ENCODE results near the gene GCH1. TPM values are rescaled to one million over a fixed set of nuclear protein-coding genes. Genes with fewer than 3 reads are reported as not detected.
"Not testable (repeated sequence)": the region's sequence is repeated elsewhere in the genome, so short reads cannot be mapped to it uniquely, and the experiment has no call there.

GCH1 gene
- 1 to 10 TPM; 2.1 to 5.5 TPM for total RNA-seq
- long read RNA-seq: 0 reads

GRCh38 chr14:54902521-54903420 is at the start of gene GCH1:
GCH1 (minus strand) TSS chr14:54902826; CDS start chr14:54902663, 163 bp downstream.
- DNase-seq (peak; percentile 72), ATAC-seq (peak; percentile 95 to 96)
- intact Hi-C loops (cut with DNase I): no loop called here

GRCh38 chr14:54947230-54947629 is 44.6 kb upstream of the GCH1 start:
- no peak for DNase-seq
- intact Hi-C loops (cut with DNase I): no loop called here
- ATAC-seq: no peak

- ATAC-seq: no peak
These were observed 43.9 kb upstream of the GCH1 start for GRCh38 chr14:54946500-54946899.

GRCh38 chr14:54944737-54945391 is 42.2 kb upstream of the GCH1 start:
- DNase-seq (no peak), ATAC-seq (no peak)
- intact Hi-C loops (cut with DNase I): no loop called here

More at GRCh38 chr14:54946500-54946899, 43.9 kb upstream of the GCH1 start:
- no peak for DNase-seq
- intact Hi-C loops (cut with DNase I): no loop called here

- ATAC-seq: no peak
- no peak for DNase-seq
- intact Hi-C loops (cut with DNase I): no loop called here
These were observed 40.3 kb upstream of the GCH1 start for GRCh38 chr14:54942913-54943312.

- ATAC-seq (no peak), DNase-seq (no peak)
- intact Hi-C loops (cut with DNase I): no loop called here
These were observed 34.2 kb upstream of the GCH1 start for GRCh38 chr14:54936816-54937215.

GRCh38 chr14:54935958-54936357 is 33.3 kb upstream of the GCH1 start:
- ATAC-seq (no peak), DNase-seq (no peak)
- intact Hi-C loops (cut with DNase I): no loop called here

- ATAC-seq (no peak), DNase-seq (no peak)
- intact Hi-C loops (cut with DNase I): no loop called here
These were observed 32.5 kb upstream of the GCH1 start for GRCh38 chr14:54935100-54935499.

GRCh38 chr14:54933006-54933405 is 30.4 kb upstream of the GCH1 start:
- DNase-seq: no peak
- ATAC-seq: no peak
- intact Hi-C loops (cut with DNase I): no loop called here

GRCh38 chr14:54931598-54932340 is 29.1 kb upstream of the GCH1 start:
- DNase-seq: no peak
- no peak for ATAC-seq
- intact Hi-C loops (cut with DNase I): no loop called here

- DNase-seq (no peak), ATAC-seq (no peak)
- intact Hi-C loops (cut with DNase I): no loop called here
These were observed 28.5 kb upstream of the GCH1 start for GRCh38 chr14:54931101-54931500.

GRCh38 chr14:54929556-54929955 is 26.9 kb upstream of the GCH1 start:
- intact Hi-C loops (cut with DNase I): no loop called here
- no peak for ATAC-seq

GRCh38 chr14:54928216-54928615 is 25.6 kb upstream of the GCH1 start:
- DNase-seq: no peak
- ATAC-seq: no peak
- intact Hi-C loops (cut with DNase I): no loop called here

More at GRCh38 chr14:54929556-54929955, 26.9 kb upstream of the GCH1 start:
- no peak for DNase-seq

- ATAC-seq: no peak
- intact Hi-C loops (cut with DNase I): no loop called here
- DNase-seq: no peak
These were observed 24.9 kb upstream of the GCH1 start for GRCh38 chr14:54927551-54927950.

- ATAC-seq; intact Hi-C loops (cut with DNase I); DNase-seq: not testable (repeated sequence)
These were observed 23.9 kb upstream of the GCH1 start for GRCh38 chr14:54926570-54926969.

GRCh38 chr14:54922598-54922997 is 20.0 kb upstream of the GCH1 start:
- DNase-seq: no peak
- intact Hi-C loops (cut with DNase I): no loop called here
- no peak for ATAC-seq

- ATAC-seq: no peak
- intact Hi-C loops (cut with DNase I): no loop called here
These were observed 17.4 kb upstream of the GCH1 start for GRCh38 chr14:54920052-54920451.

GRCh38 chr14:54919330-54919729 is 16.7 kb upstream of the GCH1 start:
- intact Hi-C loops (cut with DNase I): no loop called here
- DNase-seq (no peak), ATAC-seq (no peak)

More at GRCh38 chr14:54920052-54920451, 17.4 kb upstream of the GCH1 start:
- no peak for DNase-seq

GRCh38 chr14:54918427-54918826 is 15.8 kb upstream of the GCH1 start:
- DNase-seq (no peak), ATAC-seq (peak; percentile 38 to 53)
- intact Hi-C loops (cut with DNase I): no loop called here

GRCh38 chr14:54916101-54916500 is 13.5 kb upstream of the GCH1 start:
- no peak for DNase-seq
- no peak for ATAC-seq
- intact Hi-C loops (cut with DNase I): no loop called here

Measured in left cardiac atrium (tissue), 4 donors.